ENCODE measurements around the gene RNU6-9. TPM values are rescaled to one million over a fixed set of nuclear protein-coding genes. Genes with fewer than 3 reads are reported as not detected.

RNU6-9 gene
- total RNA-seq, 1 donor from 2014 or later, result not detected

DNA sequence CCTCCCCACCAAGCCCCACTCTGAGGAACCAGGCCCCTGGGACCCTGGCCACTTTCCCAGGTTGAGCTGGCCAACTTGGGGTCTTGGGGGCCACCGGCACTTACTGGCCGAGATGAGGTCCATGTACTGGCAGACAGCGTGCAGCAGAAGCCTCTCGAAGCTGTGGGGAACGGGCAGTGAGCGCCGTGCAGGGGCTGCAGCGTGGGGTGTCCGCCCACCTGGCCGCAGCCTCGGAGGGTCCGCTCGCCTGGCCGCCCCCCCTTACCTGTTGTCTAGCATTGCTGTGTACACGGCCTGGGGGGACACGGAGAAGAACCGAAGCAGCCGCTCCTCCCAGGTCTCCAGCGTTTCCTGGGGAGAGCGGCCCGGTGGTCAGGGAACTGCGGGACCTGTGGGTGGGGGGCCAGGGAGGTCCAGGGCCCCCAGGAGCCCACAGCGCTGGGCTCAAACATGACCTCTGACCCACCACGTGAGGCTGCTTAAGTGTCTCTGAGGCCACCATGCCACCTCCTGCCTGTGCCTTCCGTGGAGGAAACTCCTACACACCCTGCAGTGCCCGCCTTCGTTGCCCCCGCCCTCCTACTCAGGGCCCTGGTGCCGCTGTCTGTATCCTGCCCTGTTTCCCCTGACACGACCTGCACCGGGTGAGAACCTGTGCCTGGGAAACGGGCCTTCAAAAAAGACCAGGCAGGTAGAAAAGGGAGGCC, 6.2 kb downstream of the RNU6-9 start:
- Histone ChIP-seq H3K4me3 (no peak overlapping the region), H3K9me3 (no peaks in the 10 kb centered on the region), H3K36me3 (peaks cover 42% of the 10 kb centered on the region), H3K27me3 (ENCODE audit: low read depth) (no peaks in the 10 kb centered on the region), H3K27ac (no peak overlapping the region), H3K4me1 (no peaks in the 10 kb centered on the region)
- DNase-seq (no peak), ATAC-seq (no peak)
- no peak for TF ChIP-seq CTCF (IDR thresholded peaks at IDR 0.05)
- intact Hi-C loops (cut with DNase I), result no loop called here

DNA sequence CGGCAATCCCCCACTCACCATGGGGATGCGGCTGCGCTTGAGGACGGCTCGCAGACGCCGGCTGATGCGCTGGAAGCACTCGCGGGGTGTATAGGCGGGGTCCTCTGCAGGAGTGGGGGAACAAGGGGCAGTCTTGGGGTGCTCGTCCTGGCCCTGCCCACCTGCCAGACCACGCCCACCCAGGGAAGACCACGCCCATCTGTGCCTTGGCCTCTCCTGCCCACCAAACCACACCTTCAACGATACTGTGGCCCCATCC, 6.7 kb downstream of the RNU6-9 start:
- DNase-seq, result no peak
- intact Hi-C loops (cut with DNase I), result no loop called here
- peak in 1 of 2 donors; percentile 7 for ATAC-seq
- Histone ChIP-seq H3K27ac (no peak overlapping the region), H3K27me3 (ENCODE audit: low read depth) (no peaks in the 10 kb centered on the region), H3K4me3 (no peak overlapping the region), H3K36me3 (peaks cover 42% of the 10 kb centered on the region), H3K4me1 (no peaks in the 10 kb centered on the region), H3K9me3 (no peaks in the 10 kb centered on the region)
- no peak for TF ChIP-seq CTCF (IDR thresholded peaks at IDR 0.05)

GRCh38 chr19:900302-901111, 7.2 kb downstream of the RNU6-9 start:
- Histone ChIP-seq H3K27ac (no peak overlapping the region), H3K36me3 (peaks cover 42% of the 10 kb centered on the region), H3K4me3 (no peak overlapping the region), H3K4me1 (no peaks in the 10 kb centered on the region), H3K27me3 (ENCODE audit: low read depth) (no peaks in the 10 kb centered on the region), H3K9me3 (no peaks in the 10 kb centered on the region)
- intact Hi-C loops (cut with DNase I), result no loop called here
- DNase-seq, result no peak
- peak; percentile 38 to 40 for ATAC-seq
- TF ChIP-seq CTCF (IDR thresholded peaks at IDR 0.05), result no peak

- Histone ChIP-seq H3K36me3 (peaks cover 42% of the 10 kb centered on the region), H3K4me1 (no peaks in the 10 kb centered on the region), H3K9me3 (no peaks in the 10 kb centered on the region), H3K27ac (no peak overlapping the region), H3K27me3 (ENCODE audit: low read depth) (no peaks in the 10 kb centered on the region), H3K4me3 (no peak overlapping the region)
- TF ChIP-seq CTCF (IDR thresholded peaks at IDR 0.05), result no peak
- no peak for ATAC-seq
- DNase-seq, result no peak
- intact Hi-C loops (cut with DNase I), result no loop called here
These were observed 8.2 kb downstream of the RNU6-9 start for GRCh38 chr19:901216-902092.

DNA sequence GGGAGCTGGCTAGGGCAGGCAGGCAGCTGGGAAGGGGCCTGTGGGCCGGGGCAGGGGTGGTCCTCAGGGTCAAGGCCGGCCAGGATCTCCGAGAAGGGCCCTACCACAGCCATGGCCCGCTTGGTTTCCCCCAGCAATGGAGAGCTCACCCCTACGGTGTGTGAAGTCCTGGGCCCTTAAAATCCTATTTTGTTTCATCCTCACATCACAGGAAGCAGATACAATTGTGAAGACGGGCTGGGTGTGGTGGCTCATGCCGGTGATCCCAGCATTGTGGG, 8.7 kb downstream of the RNU6-9 start:
- DNase-seq (no peak), ATAC-seq (no peak)
- no peak overlapping the region for H3K27ac ChIP-seq
- no peak for TF ChIP-seq CTCF (IDR thresholded peaks at IDR 0.05)
- H3K4me3 ChIP-seq, result no peak overlapping the region
- intact Hi-C loops (cut with DNase I), result no loop called here
- H3K4me1 ChIP-seq, result no peaks in the 10 kb centered on the region
- no peaks in the 10 kb centered on the region for H3K27me3 ChIP-seq (ENCODE audit: low read depth)
- no peaks in the 10 kb centered on the region for H3K9me3 ChIP-seq
- peaks cover 36% of the 10 kb centered on the region for H3K36me3 ChIP-seq

Data from lower lobe of right lung (tissue), 2 donors.